ENCODE data around the gene SH3RF3.
A peak's percentile ranks its signal among the peaks of the same experiment; 100 is the strongest.

The SH3RF3 gene

GRCh38 chr2:109482361-109482861 lies 353.4 kb downstream of the SH3RF3 start:
- TF ChIP-seq, protein P1, sequence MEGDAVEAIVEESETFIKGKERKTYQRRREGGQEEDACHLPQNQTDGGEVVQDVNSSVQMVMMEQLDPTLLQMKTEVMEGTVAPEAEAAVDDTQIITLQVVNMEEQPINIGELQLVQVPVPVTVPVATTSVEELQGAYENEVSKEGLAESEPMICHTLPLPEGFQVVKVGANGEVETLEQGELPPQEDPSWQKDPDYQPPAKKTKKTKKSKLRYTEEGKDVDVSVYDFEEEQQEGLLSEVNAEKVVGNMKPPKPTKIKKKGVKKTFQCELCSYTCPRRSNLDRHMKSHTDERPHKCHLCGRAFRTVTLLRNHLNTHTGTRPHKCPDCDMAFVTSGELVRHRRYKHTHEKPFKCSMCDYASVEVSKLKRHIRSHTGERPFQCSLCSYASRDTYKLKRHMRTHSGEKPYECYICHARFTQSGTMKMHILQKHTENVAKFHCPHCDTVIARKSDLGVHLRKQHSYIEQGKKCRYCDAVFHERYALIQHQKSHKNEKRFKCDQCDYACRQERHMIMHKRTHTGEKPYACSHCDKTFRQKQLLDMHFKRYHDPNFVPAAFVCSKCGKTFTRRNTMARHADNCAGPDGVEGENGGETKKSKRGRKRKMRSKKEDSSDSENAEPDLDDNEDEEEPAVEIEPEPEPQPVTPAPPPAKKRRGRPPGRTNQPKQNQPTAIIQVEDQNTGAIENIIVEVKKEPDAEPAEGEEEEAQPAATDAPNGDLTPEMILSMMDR (conservative IDR thresholded peaks at IDR 0.05; ENCODE audit: low read depth, low read length) = no peak
- peak; percentile 25 for DNase-seq (ENCODE audit: low read depth)
- H3K4me3 ChIP-seq (ENCODE audit: low read depth, low read length) = no peak overlapping the region

DNA sequence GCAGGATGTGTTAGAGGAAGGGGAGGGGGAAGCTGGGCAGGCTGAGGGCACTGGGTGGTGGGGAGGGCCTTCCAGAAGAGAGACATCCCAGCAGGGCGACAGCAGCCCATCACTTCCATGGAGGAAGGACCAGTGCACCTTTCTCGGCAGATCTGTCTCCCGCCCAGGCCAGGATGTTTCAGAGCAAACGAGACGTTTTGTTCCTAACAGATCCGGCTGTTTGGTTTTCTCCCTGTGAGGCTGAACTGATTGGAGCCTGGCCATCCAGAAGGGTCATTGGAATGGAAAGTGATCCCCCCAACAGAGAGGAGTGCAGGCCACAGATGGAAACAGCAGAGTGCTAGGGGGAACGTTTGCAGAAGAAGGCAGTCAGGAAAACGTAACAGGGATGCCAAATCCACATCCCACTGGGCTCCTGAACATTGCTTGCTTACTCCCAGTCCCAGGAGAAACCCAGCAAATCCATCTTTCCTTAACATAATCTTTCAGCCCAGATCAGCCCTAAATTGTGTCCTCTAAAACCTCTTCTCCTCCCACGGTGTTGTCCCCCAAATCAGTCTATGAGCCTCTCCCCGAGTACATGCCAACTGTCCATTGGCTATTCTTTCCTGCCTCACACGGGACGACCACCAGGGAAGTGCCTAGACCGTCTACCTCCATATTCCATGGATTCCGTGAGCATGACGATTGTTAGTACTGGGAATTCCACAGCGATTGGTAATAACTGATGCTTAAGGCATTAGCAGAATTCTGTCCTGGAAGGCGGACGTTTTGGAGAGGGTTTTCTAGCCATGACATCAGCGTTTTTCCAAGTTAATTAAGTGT lies 357.9 kb downstream of the SH3RF3 start:
- TF ChIP-seq, protein P1 (conservative IDR thresholded peaks at IDR 0.05; ENCODE audit: low read depth, low read length) = no peak

GRCh38 chr2:109487536-109487869 lies 358.5 kb downstream of the SH3RF3 start:
- DNase-seq (ENCODE audit: low read depth) = no peak
- TF ChIP-seq, protein P1 (conservative IDR thresholded peaks at IDR 0.05; ENCODE audit: low read depth, low read length) = no peak
- H3K4me3 ChIP-seq (ENCODE audit: low read depth, low read length) = no peak overlapping the region

More for the DNA sequence above, 357.9 kb downstream of the SH3RF3 start:
- DNase-seq (ENCODE audit: low read depth) = peak; percentile 72
- no peak overlapping the region for H3K4me3 ChIP-seq (ENCODE audit: low read depth, low read length)

DNA sequence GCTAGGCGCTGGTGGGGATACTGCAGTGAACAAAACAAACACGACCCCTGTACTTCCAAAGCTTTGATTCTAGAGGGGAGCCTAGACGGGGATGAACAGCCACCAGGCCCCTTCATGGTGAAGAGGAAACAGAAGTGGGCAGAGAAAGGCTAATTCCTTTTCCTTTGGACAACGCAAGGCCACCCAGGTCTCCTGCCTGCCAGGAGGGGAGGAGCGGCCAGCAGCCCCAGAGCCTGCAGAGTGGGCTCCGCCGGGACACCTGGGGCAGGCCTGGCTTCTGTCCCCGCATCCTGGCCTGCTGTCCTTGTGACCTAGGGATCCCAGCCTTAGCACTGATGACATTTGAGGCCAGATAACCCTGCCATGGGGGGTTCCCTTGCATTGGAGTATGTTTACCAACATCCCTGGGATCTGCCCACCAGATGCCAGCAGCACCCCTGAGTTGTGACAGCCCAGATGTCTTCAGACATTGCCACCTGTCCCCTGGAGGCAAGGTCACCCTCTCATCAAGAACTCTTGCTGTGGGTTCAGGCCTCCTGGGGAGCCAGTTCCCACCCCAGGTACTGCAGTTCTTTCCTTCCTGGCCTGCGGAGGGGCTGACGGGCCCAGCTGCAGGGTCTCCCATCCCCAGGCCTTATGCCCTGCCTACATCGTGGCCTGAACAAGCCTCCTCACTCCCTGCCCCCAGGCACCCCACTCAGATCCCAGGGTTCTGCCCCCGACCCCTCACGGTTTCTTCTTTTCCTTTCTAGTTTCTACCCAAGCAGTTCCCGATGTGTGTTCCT lies 359.1 kb downstream of the SH3RF3 start:
- TF ChIP-seq, protein P1 (conservative IDR thresholded peaks at IDR 0.05; ENCODE audit: low read depth, low read length) = no peak
- no peak for DNase-seq (ENCODE audit: low read depth)
- no peak overlapping the region for H3K4me3 ChIP-seq (ENCODE audit: low read depth, low read length)

DNA sequence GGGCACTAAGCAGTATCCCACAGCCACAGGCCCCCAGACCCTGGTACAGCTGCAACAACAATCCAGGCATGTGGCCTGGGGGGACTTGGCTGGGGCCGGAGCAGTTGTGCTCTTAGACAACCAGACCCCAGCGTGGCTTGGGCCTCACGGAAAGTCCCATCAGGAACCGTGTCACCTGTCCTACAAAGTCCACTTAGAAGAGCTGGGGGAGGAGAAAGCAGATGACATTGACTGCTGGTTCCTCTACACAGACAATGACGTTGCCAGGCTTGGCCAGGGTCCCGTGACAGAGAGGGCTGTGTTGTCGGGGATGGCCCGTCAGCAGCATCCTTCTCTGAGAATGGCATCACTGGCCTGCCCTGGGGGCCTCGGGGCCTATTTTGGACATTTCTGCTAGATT lies 360.3 kb downstream of the SH3RF3 start:
- no peak overlapping the region for H3K4me3 ChIP-seq (ENCODE audit: low read depth, low read length)
- TF ChIP-seq, protein P1 (conservative IDR thresholded peaks at IDR 0.05; ENCODE audit: low read depth, low read length) = no peak

GRCh38 chr2:109493176-109493935 lies 364.4 kb downstream of the SH3RF3 start:
- TF ChIP-seq, protein P1 (conservative IDR thresholded peaks at IDR 0.05; ENCODE audit: low read depth, low read length) = no peak
- no peak for DNase-seq (ENCODE audit: low read depth)
- H3K4me3 ChIP-seq (ENCODE audit: low read depth, low read length) = no peak overlapping the region

More for the DNA sequence above, 360.3 kb downstream of the SH3RF3 start:
- DNase-seq (ENCODE audit: low read depth) = no peak
